Left hindlimb (tissue), 1 donor: ENCODE data around the gene FNDC11.
"Not testable (repeated sequence)": the region's sequence is repeated elsewhere in the genome, so short reads cannot be mapped to it uniquely, and the experiment has no call there.

Experiments
- DNase-seq: peaks from one replicate; pipeline ENCODE4 v3.0.0-alpha.2; 2018

Gene FNDC11

GRCh38 chr20:63601679-63602078 lies 47.7 kb downstream of the FNDC11 start:
- not testable (repeated sequence) for DNase-seq

GRCh38 chr20:63602321-63602720 lies 48.4 kb downstream of the FNDC11 start:
- DNase-seq: no peak
